ENCODE data around the gene SPDEF. TPM values are rescaled to one million over a fixed set of nuclear protein-coding genes. Genes with fewer than 3 reads are reported as not detected.

Gene SPDEF
- total and polyA plus RNA-seq, 2 experiments from 2014 or later, result 0.69 TPM; not detected in 1

GRCh38 chr6:34543421-34543820 is 12.7 kb downstream of the SPDEF start:
- H3K27ac Mint-ChIP-seq, result no peak overlapping the region
- DNase-seq (ENCODE audit: low spot score), result no peak
- no peak overlapping the region for H3K4me2 ChIP-seq

GRCh38 chr6:34540841-34541240 is 15.3 kb downstream of the SPDEF start:
- H3K36me3 Mint-ChIP-seq (ENCODE audit: low read depth), result no peaks in the 10 kb centered on the region; the same call in 2 of the 3 replicates
- peaks cover 12% of the 10 kb centered on the region for H3K27me3 Mint-ChIP-seq (ENCODE audit: insufficient read depth, low read depth, poor library complexity)
- ATAC-seq, result no peak
- Histone ChIP-seq H3K4me3 (no peak overlapping the region), H2AFZ (no peak overlapping the region), H3K9me2 (ENCODE audit: insufficient read depth) (no peaks in the 10 kb centered on the region), H4K20me1 (replicated peaks; ENCODE audit: insufficient read depth) (no peaks in the 10 kb centered on the region), H3K4me2 (no peak overlapping the region), H3K36me3 (ENCODE audit: insufficient read depth) (no peaks in the 10 kb centered on the region), H3F3A (replicated peaks; ENCODE audit: low read depth) (no peaks in the 10 kb centered on the region), H3K27me3 (ENCODE audit: insufficient read depth) (no peaks in the 10 kb centered on the region), H3K27ac (ENCODE audit: low read depth) (no peak overlapping the region), H3K4me1 (ENCODE audit: insufficient read depth) (no peaks in the 10 kb centered on the region), H3K79me2 (replicated peaks; ENCODE audit: insufficient read depth) (no peaks in the 10 kb centered on the region)
- no peak overlapping the region for H3K27ac Mint-ChIP-seq
- no peak for DNase-seq (ENCODE audit: low spot score)
- no peak overlapping the region for H3K4me3 Mint-ChIP-seq
- H3K4me1 Mint-ChIP-seq, result peaks cover 3% of the 10 kb centered on the region; the same call in 2 of the 3 replicates
- H3K9me3 Mint-ChIP-seq, result no peaks in the 10 kb centered on the region
- TF ChIP-seq, protein P1, sequence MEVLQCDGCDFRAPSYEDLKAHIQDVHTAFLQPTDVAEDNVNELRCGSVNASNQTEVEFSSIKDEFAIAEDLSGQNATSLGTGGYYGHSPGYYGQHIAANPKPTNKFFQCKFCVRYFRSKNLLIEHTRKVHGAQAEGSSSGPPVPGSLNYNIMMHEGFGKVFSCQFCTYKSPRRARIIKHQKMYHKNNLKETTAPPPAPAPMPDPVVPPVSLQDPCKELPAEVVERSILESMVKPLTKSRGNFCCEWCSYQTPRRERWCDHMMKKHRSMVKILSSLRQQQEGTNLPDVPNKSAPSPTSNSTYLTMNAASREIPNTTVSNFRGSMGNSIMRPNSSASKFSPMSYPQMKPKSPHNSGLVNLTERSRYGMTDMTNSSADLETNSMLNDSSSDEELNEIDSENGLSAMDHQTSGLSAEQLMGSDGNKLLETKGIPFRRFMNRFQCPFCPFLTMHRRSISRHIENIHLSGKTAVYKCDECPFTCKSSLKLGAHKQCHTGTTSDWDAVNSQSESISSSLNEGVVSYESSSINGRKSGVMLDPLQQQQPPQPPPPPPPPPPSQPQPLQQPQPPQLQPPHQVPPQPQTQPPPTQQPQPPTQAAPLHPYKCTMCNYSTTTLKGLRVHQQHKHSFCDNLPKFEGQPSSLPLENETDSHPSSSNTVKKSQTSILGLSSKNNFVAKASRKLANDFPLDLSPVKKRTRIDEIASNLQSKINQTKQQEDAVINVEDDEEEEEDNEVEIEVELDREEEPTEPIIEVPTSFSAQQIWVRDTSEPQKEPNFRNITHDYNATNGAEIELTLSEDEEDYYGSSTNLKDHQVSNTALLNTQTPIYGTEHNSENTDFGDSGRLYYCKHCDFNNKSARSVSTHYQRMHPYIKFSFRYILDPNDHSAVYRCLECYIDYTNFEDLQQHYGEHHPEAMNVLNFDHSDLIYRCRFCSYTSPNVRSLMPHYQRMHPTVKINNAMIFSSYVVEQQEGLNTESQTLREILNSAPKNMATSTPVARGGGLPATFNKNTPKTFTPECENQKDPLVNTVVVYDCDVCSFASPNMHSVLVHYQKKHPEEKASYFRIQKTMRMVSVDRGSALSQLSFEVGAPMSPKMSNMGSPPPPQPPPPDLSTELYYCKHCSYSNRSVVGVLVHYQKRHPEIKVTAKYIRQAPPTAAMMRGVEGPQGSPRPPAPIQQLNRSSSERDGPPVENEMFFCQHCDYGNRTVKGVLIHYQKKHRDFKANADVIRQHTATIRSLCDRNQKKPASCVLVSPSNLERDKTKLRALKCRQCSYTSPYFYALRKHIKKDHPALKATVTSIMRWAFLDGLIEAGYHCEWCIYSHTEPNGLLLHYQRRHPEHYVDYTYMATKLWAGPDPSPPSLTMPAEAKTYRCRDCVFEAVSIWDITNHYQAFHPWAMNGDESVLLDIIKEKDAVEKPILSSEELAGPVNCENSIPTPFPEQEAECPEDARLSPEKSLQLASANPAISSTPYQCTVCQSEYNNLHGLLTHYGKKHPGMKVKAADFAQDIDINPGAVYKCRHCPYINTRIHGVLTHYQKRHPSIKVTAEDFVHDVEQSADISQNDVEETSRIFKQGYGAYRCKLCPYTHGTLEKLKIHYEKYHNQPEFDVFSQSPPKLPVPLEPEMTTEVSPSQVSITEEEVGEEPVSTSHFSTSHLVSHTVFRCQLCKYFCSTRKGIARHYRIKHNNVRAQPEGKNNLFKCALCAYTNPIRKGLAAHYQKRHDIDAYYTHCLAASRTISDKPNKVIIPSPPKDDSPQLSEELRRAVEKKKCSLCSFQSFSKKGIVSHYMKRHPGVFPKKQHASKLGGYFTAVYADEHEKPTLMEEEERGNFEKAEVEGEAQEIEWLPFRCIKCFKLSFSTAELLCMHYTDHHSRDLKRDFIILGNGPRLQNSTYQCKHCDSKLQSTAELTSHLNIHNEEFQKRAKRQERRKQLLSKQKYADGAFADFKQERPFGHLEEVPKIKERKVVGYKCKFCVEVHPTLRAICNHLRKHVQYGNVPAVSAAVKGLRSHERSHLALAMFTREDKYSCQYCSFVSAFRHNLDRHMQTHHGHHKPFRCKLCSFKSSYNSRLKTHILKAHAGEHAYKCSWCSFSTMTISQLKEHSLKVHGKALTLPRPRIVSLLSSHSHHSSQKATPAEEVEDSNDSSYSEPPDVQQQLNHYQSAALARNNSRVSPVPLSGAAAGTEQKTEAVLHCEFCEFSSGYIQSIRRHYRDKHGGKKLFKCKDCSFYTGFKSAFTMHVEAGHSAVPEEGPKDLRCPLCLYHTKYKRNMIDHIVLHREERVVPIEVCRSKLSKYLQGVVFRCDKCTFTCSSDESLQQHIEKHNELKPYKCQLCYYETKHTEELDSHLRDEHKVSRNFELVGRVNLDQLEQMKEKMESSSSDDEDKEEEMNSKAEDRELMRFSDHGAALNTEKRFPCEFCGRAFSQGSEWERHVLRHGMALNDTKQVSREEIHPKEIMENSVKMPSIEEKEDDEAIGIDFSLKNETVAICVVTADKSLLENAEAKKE (CRISPR knock-in tag; IDR thresholded peaks at IDR 0.05), result no peak
- TF ChIP-seq EZH2phosphoT487 (IDR thresholded peaks at IDR 0.05; ENCODE audit: unreplicated experiment) (no peak), ETS1 (IDR thresholded peaks at IDR 0.05) (no peak), EZH2 (IDR thresholded peaks at IDR 0.05; ENCODE audit: low read depth, unreplicated experiment) (no peak), NANOG (IDR thresholded peaks at IDR 0.05; ENCODE audit: borderline replicate concordance) (no peak), POLR2AphosphoS5 (IDR thresholded peaks at IDR 0.05; ENCODE audit: low read depth) (no peak), CREB1 (CRISPR knock-in tag; IDR thresholded peaks at IDR 0.05; ENCODE audit: low read depth) (no peak), STAT1 (IDR thresholded peaks at IDR 0.05; ENCODE audit: unreplicated experiment) (no peak)

More at GRCh38 chr6:34543421-34543820, 12.7 kb downstream of the SPDEF start:
- Mint-ChIP-seq H3K9me3 (peaks cover 2% of the 10 kb centered on the region; the same call in 1 of the 3 replicates), H3K27me3 (ENCODE audit: insufficient read depth, low read depth, poor library complexity) (peaks cover 8% of the 10 kb centered on the region), H3K4me1 (peaks cover 3% of the 10 kb centered on the region; the same call in 1 of the 3 replicates), H3K36me3 (ENCODE audit: low read depth) (no peaks in the 10 kb centered on the region; the same call in 2 of the 3 replicates), H3K4me3 (no peak overlapping the region)
- Histone ChIP-seq H3F3A (replicated peaks; ENCODE audit: low read depth) (no peaks in the 10 kb centered on the region), H4K20me1 (replicated peaks; ENCODE audit: insufficient read depth) (no peaks in the 10 kb centered on the region), H2AFZ (no peak overlapping the region), H3K4me1 (ENCODE audit: insufficient read depth) (no peaks in the 10 kb centered on the region), H3K27me3 (ENCODE audit: insufficient read depth) (no peaks in the 10 kb centered on the region), H3K9me2 (ENCODE audit: insufficient read depth) (no peaks in the 10 kb centered on the region), H3K36me3 (ENCODE audit: insufficient read depth) (no peaks in the 10 kb centered on the region), H3K79me2 (replicated peaks; ENCODE audit: insufficient read depth) (no peaks in the 10 kb centered on the region), H3K4me3 (no peak overlapping the region), H3K27ac (ENCODE audit: low read depth) (no peak overlapping the region)
- no peak for ATAC-seq
- no peak for TF ChIP-seq POLR2AphosphoS5 (IDR thresholded peaks at IDR 0.05; ENCODE audit: low read depth)
- TF ChIP-seq CTCF (conservative IDR thresholded peaks at IDR 0.05; ENCODE audit: low read depth in 2 of 2), result no peak
- no peak for TF ChIP-seq EZH2 (IDR thresholded peaks at IDR 0.05; ENCODE audit: low read depth, unreplicated experiment)
- no peak for TF ChIP-seq ZNF114 (CRISPR knock-in tag; IDR thresholded peaks at IDR 0.05)
- TF ChIP-seq NANOG (IDR thresholded peaks at IDR 0.05; ENCODE audit: borderline replicate concordance), result no peak
- no peak for TF ChIP-seq ZNF331 (CRISPR knock-in tag; IDR thresholded peaks at IDR 0.05; ENCODE audit: low read depth)
